ENCODE measurements around the gene PRR14. TPM values are rescaled to one million over a fixed set of nuclear protein-coding genes. Genes with fewer than 3 reads are reported as not detected.
A peak's percentile ranks its signal among the peaks of the same experiment; 100 is the strongest.

The PRR14 gene
- total RNA-seq, 1 experiment from 2014 or later: 28.2 TPM

GRCh38 chr16:30669026-30669902 lies 18.5 kb downstream of the PRR14 start:
- TF ChIP-seq CTCF (IDR thresholded peaks at IDR 0.05; ENCODE audit: insufficient read depth in 1 of 2, low read depth in 1 of 2, low read length in 1 of 2, severe bottlenecking in 1 of 2, unreplicated experiment in 1 of 2): no peak
- H3K4me3 Mint-ChIP-seq (ENCODE audit: unreplicated experiment): no peak overlapping the region
- BruUV-seq (replicated peaks): no TSS peak
- ChIA-PET POLR2A (no interaction called here), CTCF (interaction anchor here (0.6 kb wide), 1 partner anchor 40 kb away, joined by 5 read pairs; no protein-coding TSS in a partner anchor)
- H3K9me3 Mint-ChIP-seq (ENCODE audit: unreplicated experiment): no peaks in the 10 kb centered on the region
- no peak for DNase-seq
- Histone ChIP-seq H3K4me1 (no peaks in the 10 kb centered on the region), H3K4me3 (ENCODE audit: low read depth, low read length) (no peak overlapping the region), H3K9me3 (no peaks in the 10 kb centered on the region), H3K27me3 (replicated peaks; ENCODE audit: control insufficient read depth, insufficient read depth, low read length) (no peaks in the 10 kb centered on the region), H3K36me3 (ENCODE audit: control insufficient read depth, insufficient read depth, low read length) (peaks cover 7% of the 10 kb centered on the region)
- intact Hi-C loops (cut with micrococcal nuclease; ENCODE audit: unreplicated experiment): no loop called here
- H3K27me3 Mint-ChIP-seq (ENCODE audit: insufficient read depth, unreplicated experiment): no peaks in the 10 kb centered on the region
- H3K36me3 Mint-ChIP-seq (ENCODE audit: insufficient read depth, unreplicated experiment): peaks cover 16% of the 10 kb centered on the region
- no peak overlapping the region for H3K27ac Mint-ChIP-seq (ENCODE audit: unreplicated experiment)
- no peaks in the 10 kb centered on the region for H3K4me1 Mint-ChIP-seq (ENCODE audit: low read depth, unreplicated experiment)

- no peaks in the 10 kb centered on the region; the same call in none of the 2 replicates for H3K36me3 ChIP-seq (ENCODE audit: control insufficient read depth, insufficient read depth, low read length)
- H3K4me3 ChIP-seq (ENCODE audit: low read depth, low read length): no peak overlapping the region
- BruUV-seq (replicated peaks): TSS peak; percentile 13
- no peaks in the 10 kb centered on the region for H3K9me3 Mint-ChIP-seq (ENCODE audit: unreplicated experiment)
- no peak for DNase-seq
- POLR2A ChIA-PET: no interaction called here
- no peak overlapping the region for H3K27ac Mint-ChIP-seq (ENCODE audit: unreplicated experiment)
- peaks cover 13% of the 10 kb centered on the region for H3K36me3 Mint-ChIP-seq (ENCODE audit: insufficient read depth, unreplicated experiment)
- H3K27me3 Mint-ChIP-seq (ENCODE audit: insufficient read depth, unreplicated experiment): no peaks in the 10 kb centered on the region
- H3K4me1 ChIP-seq: no peaks in the 10 kb centered on the region
- CTCF ChIA-PET: no interaction called here
- intact Hi-C loops (cut with micrococcal nuclease; ENCODE audit: unreplicated experiment): no loop called here
- no peak for TF ChIP-seq CTCF (IDR thresholded peaks at IDR 0.05; ENCODE audit: insufficient read depth in 1 of 2, low read depth in 1 of 2, low read length in 1 of 2, severe bottlenecking in 1 of 2, unreplicated experiment in 1 of 2)
- H3K27me3 ChIP-seq (replicated peaks; ENCODE audit: control insufficient read depth, insufficient read depth, low read length): no peaks in the 10 kb centered on the region
- no peaks in the 10 kb centered on the region for H3K4me1 Mint-ChIP-seq (ENCODE audit: low read depth, unreplicated experiment)
- H3K9me3 ChIP-seq: no peaks in the 10 kb centered on the region
- no peak overlapping the region for H3K4me3 Mint-ChIP-seq (ENCODE audit: unreplicated experiment)
Observed at GRCh38 chr16:30669903-30670824, 19.4 kb downstream of the PRR14 start.

- no peaks in the 10 kb centered on the region for H3K4me1 ChIP-seq
- POLR2A ChIA-PET: interaction anchor here (0.6 kb wide), 1 partner anchor 140 kb away, joined by 3 read pairs; the partner anchor contains the start of gene ZNF747
Observed at GRCh38 chr16:30675143-30675542, 24.4 kb downstream of the PRR14 start.

More at GRCh38 chr16:30675143-30675542, 24.4 kb downstream of the PRR14 start:
- H3K4me1 Mint-ChIP-seq (ENCODE audit: low read depth, unreplicated experiment): no peaks in the 10 kb centered on the region
- Histone ChIP-seq H3K4me3 (ENCODE audit: low read depth, low read length) (no peak overlapping the region), H3K36me3 (ENCODE audit: control insufficient read depth, insufficient read depth, low read length) (no peaks in the 10 kb centered on the region), H3K27me3 (replicated peaks; ENCODE audit: control insufficient read depth, insufficient read depth, low read length) (no peaks in the 10 kb centered on the region), H3K9me3 (no peaks in the 10 kb centered on the region)
- H3K36me3 Mint-ChIP-seq (ENCODE audit: insufficient read depth, unreplicated experiment): no peaks in the 10 kb centered on the region
- H3K9me3 Mint-ChIP-seq (ENCODE audit: unreplicated experiment): no peaks in the 10 kb centered on the region
- DNase-seq: no peak
- no peak overlapping the region for H3K27ac Mint-ChIP-seq (ENCODE audit: unreplicated experiment)
- no peak overlapping the region for H3K4me3 Mint-ChIP-seq (ENCODE audit: unreplicated experiment)
- H3K27me3 Mint-ChIP-seq (ENCODE audit: insufficient read depth, unreplicated experiment): no peaks in the 10 kb centered on the region
- intact Hi-C loops (cut with micrococcal nuclease; ENCODE audit: unreplicated experiment): no loop called here
- no TSS peak for BruUV-seq (replicated peaks)
- TF ChIP-seq CTCF (IDR thresholded peaks at IDR 0.05; ENCODE audit: insufficient read depth in 1 of 2, low read depth in 1 of 2, low read length in 1 of 2, severe bottlenecking in 1 of 2, unreplicated experiment in 1 of 2): no peak
- CTCF ChIA-PET: no interaction called here
